Kidney epithelial cell (primary cell): Measurements from ENCODE around the gene KIAA0753. TPM values are rescaled to one million over a fixed set of nuclear protein-coding genes. Genes with fewer than 3 reads are reported as not detected.

Source experiments
- DNase-seq: peaks from one replicate; pipeline ENCODE4 v3.0.0-alpha.2; 2010; ENCODE audit warnings: low read depth
- H3K27me3 ChIP-seq: 2 replicates; pipeline ENCODE4 v1.6.0; 2011; ENCODE audit warnings: low read length; ENCODE audit not compliant: control insufficient read depth, insufficient read depth
- H3K36me3 ChIP-seq: 2 replicates; pipeline ENCODE4 v1.5.1; 2011; ENCODE audit warnings: low read length; ENCODE audit not compliant: control insufficient read depth, insufficient read depth
- H3K4me3 ChIP-seq: 2 replicates; pipeline ENCODE4 v1.5.1; 2011; ENCODE audit warnings: low read depth, mild to moderate bottlenecking, control low read depth, low read length
- CTCF ChIP-seq: IDR thresholded peaks from 2 replicates; pipeline ENCODE4 v1.5.1; 2011; ENCODE audit warnings: mild to moderate bottlenecking, moderate library complexity, low read length, control low read depth, inconsistent platforms; ENCODE audit not compliant: insufficient read depth, poor library complexity, severe bottlenecking
- total RNA-seq: library from RNA; depleted of rRNA; stranded (reverse); fragments of >200 nt; gene quantifications from 2 replicates; pipeline ENCODE4 v1.2.3, GENCODE V29; 2015

KIAA0753 gene
- total RNA-seq, 1 donor from 2014 or later = 20.2 TPM

GRCh38 chr17:6677946-6678345, 37.4 kb upstream of the KIAA0753 start:
- no peaks in the 10 kb centered on the region for H3K36me3 ChIP-seq
- peaks cover 23% of the 10 kb centered on the region for H3K27me3 ChIP-seq
- no peak for TF ChIP-seq CTCF
- DNase-seq = no peak
- H3K4me3 ChIP-seq = no peak overlapping the region

- DNase-seq = no peak
- no peaks in the 10 kb centered on the region for H3K36me3 ChIP-seq
- H3K4me3 ChIP-seq = no peak overlapping the region
- no peak for TF ChIP-seq CTCF
- H3K27me3 ChIP-seq = peaks cover 21% of the 10 kb centered on the region
Measured at GRCh38 chr17:6677158-6677831, 36.8 kb upstream of the KIAA0753 start.

- Histone ChIP-seq H3K27me3 (peaks cover 21% of the 10 kb centered on the region), H3K4me3 (no peak overlapping the region), H3K36me3 (no peaks in the 10 kb centered on the region)
- DNase-seq = no peak
- no peak for TF ChIP-seq CTCF
Measured at GRCh38 chr17:6676802-6677157, 36.3 kb upstream of the KIAA0753 start.

- TF ChIP-seq CTCF = no peak
- Histone ChIP-seq H3K4me3 (no peak overlapping the region), H3K27me3 (peaks cover 21% of the 10 kb centered on the region), H3K36me3 (no peaks in the 10 kb centered on the region)
- DNase-seq = no peak
Measured at GRCh38 chr17:6675201-6675825, 34.8 kb upstream of the KIAA0753 start.

GRCh38 chr17:6674586-6674985, 34.1 kb upstream of the KIAA0753 start:
- no peaks in the 10 kb centered on the region for H3K36me3 ChIP-seq
- TF ChIP-seq CTCF = no peak
- no peak for DNase-seq
- no peak overlapping the region for H3K4me3 ChIP-seq
- peaks cover 21% of the 10 kb centered on the region for H3K27me3 ChIP-seq

GRCh38 chr17:6671431-6671830, 30.9 kb upstream of the KIAA0753 start:
- Histone ChIP-seq H3K27me3 (peaks cover 11% of the 10 kb centered on the region), H3K36me3 (no peaks in the 10 kb centered on the region), H3K4me3 (no peak overlapping the region)
- DNase-seq = no peak
- no peak for TF ChIP-seq CTCF
